ENCODE results near the gene LTBP3. TPM values are rescaled to one million over a fixed set of nuclear protein-coding genes. Genes with fewer than 3 reads are reported as not detected.
"Not testable (repeated sequence)": the region's sequence is repeated elsewhere in the genome, so short reads cannot be mapped to it uniquely, and the experiment has no call there.

LTBP3 gene
- total RNA-seq, 1 donor = 23.7 TPM

- no peak for DNase-seq (ENCODE audit: low read depth)
- H3K4me3 ChIP-seq (ENCODE audit: low read depth, low read length) = no peak overlapping the region
- no peak for TF ChIP-seq CTCF (IDR thresholded peaks at IDR 0.05; ENCODE audit: insufficient read depth, low read depth, low read length)
Measured at GRCh38 chr11:65526744-65527143, 31.4 kb downstream of the LTBP3 start.

- no peak for DNase-seq (ENCODE audit: low read depth)
- no peak for TF ChIP-seq CTCF (IDR thresholded peaks at IDR 0.05; ENCODE audit: insufficient read depth, low read depth, low read length)
- peak overlapping the region; percentile 88 for H3K4me3 ChIP-seq (ENCODE audit: low read depth, low read length)
Measured at GRCh38 chr11:65525546-65526480, 32.3 kb downstream of the LTBP3 start.

GRCh38 chr11:65524741-65525545 lies 33.2 kb downstream of the LTBP3 start, which contains the start of gene SCYL1:
TSS of gene SCYL1 (plus strand) at chr11:65525083. CDS start at chr11:65525154, 71 bp downstream.
- TF ChIP-seq CTCF (IDR thresholded peaks at IDR 0.05; ENCODE audit: insufficient read depth, low read depth, low read length) = no peak
- peak within 1 kb of the TSS; percentile 88 for H3K4me3 ChIP-seq (ENCODE audit: low read depth, low read length)
- DNase-seq (ENCODE audit: low read depth) = peak; percentile 92

GRCh38 chr11:65524014-65524740 lies 34.0 kb downstream of the LTBP3 start:
- H3K4me3 ChIP-seq (ENCODE audit: low read depth, low read length) = peak overlapping the region; percentile 47
- no peak for TF ChIP-seq CTCF (IDR thresholded peaks at IDR 0.05; ENCODE audit: insufficient read depth, low read depth, low read length)
- DNase-seq (ENCODE audit: low read depth) = no peak

- not testable (repeated sequence) for DNase-seq (ENCODE audit: low read depth); H3K4me3 ChIP-seq (ENCODE audit: low read depth, low read length)
Measured at GRCh38 chr11:65523631-65523968, 34.6 kb downstream of the LTBP3 start.

GRCh38 chr11:65522718-65523630 lies 35.2 kb downstream of the LTBP3 start:
- H3K4me3 ChIP-seq (ENCODE audit: low read depth, low read length) = peak overlapping the region; percentile 15
- DNase-seq (ENCODE audit: low read depth) = peak; percentile 92

- peak; percentile 84 for DNase-seq (ENCODE audit: low read depth)
- not testable (repeated sequence) for H3K4me3 ChIP-seq (ENCODE audit: low read depth, low read length)
Measured at GRCh38 chr11:65521777-65522521, 36.2 kb downstream of the LTBP3 start.

- not testable (repeated sequence) for H3K4me3 ChIP-seq (ENCODE audit: low read depth, low read length); DNase-seq (ENCODE audit: low read depth)
Measured at GRCh38 chr11:65518941-65519549, 39.1 kb downstream of the LTBP3 start.
